Astrocyte of the spinal cord (primary cell): ENCODE measurements around the gene GRAMD2B.

ENCODE experiments used
- DNase-seq: peaks from one replicate; pipeline ENCODE4 v3.0.0; 2011; ENCODE audit warnings: low read depth, low spot score
- H3K4me3 ChIP-seq: 2 replicates; pipeline ENCODE4 v1.5.1; 2011; ENCODE audit warnings: low read depth, mild to moderate bottlenecking, low read length, moderate library complexity
- in situ Hi-C: cut with HindIII; loops from 2 replicates; pipeline ENCODE4 v1.10.0; 2017; ENCODE audit warnings: low sequenced_read_pairs
- TF ChIP-seq, protein P1 (sequence below): IDR thresholded peaks from 2 replicates; pipeline ENCODE4 v1.5.1; 2012; ENCODE audit warnings: low read depth, mild to moderate bottlenecking, low read length, inconsistent platforms

GRAMD2B gene

DNA sequence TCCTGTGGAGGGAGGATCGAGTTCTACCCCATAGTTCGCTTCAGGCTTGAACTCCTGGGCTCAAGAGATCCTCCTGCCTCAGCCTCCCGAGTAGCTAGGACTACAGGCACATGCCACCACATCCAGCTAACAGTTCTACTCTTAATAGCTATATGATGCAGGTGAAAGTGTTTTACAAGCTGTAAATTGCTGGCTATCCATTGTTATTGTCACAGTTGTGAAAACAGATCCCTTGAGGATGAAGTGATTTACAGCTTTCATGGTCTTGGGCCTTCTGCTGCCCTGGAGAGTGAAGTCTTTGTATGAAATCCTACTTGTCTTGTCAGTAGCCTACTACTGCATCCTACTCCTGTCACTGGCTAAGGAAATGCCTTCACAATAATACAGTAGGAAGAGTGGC lies 48.0 kb downstream of the GRAMD2B start:
- H3K4me3 ChIP-seq, result no peak overlapping the region
- no peak for DNase-seq
- TF ChIP-seq, protein P1, sequence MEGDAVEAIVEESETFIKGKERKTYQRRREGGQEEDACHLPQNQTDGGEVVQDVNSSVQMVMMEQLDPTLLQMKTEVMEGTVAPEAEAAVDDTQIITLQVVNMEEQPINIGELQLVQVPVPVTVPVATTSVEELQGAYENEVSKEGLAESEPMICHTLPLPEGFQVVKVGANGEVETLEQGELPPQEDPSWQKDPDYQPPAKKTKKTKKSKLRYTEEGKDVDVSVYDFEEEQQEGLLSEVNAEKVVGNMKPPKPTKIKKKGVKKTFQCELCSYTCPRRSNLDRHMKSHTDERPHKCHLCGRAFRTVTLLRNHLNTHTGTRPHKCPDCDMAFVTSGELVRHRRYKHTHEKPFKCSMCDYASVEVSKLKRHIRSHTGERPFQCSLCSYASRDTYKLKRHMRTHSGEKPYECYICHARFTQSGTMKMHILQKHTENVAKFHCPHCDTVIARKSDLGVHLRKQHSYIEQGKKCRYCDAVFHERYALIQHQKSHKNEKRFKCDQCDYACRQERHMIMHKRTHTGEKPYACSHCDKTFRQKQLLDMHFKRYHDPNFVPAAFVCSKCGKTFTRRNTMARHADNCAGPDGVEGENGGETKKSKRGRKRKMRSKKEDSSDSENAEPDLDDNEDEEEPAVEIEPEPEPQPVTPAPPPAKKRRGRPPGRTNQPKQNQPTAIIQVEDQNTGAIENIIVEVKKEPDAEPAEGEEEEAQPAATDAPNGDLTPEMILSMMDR, result no peak
- in situ Hi-C loops, result no loop called here

DNA sequence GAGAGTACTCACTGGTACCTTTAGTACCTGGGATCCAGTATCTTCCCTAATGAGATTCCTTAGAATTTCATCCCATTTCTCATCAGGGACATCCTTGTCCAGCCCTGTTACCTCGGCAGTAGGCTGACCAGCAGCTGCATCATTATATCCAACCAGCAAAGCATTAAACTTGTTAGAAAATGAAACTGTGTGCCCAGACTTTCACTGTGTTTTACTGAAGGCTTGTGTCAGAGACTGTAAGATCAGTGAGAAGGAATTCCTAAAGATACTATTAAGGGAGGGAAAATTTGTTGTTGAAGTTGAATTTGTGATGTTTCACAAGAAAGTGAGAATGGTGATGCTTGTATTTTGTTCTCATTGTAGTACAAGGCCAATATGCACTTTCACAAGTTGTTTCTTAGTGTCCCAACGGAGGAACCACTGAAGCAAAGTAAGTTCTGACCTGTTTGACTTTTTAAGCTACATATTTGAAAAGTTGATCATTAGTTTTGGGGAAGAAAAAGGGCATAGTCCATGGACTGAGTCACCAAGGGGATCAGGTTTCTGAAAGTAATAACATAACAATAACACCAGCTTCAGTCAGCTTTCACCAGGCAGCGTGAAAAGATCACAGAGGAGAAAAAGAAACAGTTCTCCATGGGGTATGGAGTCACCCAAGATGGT lies 48.8 kb downstream of the GRAMD2B start:
- in situ Hi-C loops, result no loop called here
- H3K4me3 ChIP-seq, result no peak overlapping the region
- DNase-seq, result peak; percentile 87
- TF ChIP-seq, protein P1, result no peak

DNA sequence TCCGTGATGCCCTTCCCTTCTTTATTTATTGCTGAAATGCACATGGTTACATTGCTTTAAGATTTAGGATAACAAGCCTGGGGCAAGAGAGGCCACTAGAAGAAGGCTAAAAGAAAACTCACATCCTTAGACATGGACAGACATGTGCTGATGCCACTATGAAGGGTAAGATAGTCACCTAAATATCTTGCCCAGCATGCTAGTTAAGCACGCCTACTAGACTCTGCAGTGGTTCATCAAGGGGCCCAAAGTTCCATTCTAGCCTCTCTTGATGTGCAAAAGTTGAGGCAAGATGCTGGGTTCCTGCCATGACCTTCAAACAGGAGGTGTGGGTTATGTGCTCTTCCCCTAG lies 49.3 kb downstream of the GRAMD2B start:
- in situ Hi-C loops, result no loop called here
- H3K4me3 ChIP-seq, result no peak overlapping the region
- TF ChIP-seq, protein P1, result no peak

DNA sequence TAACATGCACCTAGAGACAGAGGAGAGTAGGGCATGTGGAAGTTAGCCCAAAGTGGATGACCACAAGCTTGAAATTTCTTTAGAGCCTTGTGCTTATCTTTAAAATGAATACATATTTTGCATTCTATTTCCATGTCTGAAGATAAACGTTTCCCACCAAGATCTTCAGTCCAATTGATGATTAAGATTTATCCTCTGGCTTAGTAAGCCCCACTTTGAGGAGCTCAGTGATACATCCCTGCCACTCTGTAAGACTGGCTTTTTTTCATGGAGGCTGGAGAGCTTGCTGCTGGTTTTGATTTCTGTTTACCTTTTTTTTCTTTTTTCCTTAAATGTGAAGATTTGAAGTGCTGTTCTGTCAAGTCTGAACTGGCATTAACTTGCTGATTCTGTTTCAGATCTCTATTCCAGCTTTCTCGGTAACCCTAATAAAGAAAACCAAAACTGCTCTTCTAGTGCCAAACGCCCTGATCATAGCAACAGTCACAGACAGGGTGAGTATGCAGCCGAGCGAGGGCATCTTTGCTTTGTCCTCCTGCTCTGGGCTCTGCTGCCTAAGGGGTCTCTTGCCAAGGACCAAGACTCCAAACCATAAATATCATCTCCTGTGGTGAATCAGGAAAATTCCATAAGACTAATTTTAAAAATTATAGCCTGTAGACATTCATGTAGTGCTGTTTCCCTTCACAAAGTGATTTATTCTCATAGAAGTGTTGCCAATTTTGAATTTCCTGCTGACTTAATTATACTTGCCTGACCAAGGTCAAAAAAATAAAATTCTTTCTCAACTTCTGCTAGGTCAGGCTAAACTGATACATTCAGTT lies 54.3 kb downstream of the GRAMD2B start:
- in situ Hi-C loops, result no loop called here
- peak; percentile 43 for DNase-seq
- TF ChIP-seq, protein P1, result no peak
- H3K4me3 ChIP-seq, result no peak overlapping the region

More for the DNA sequence above, 49.3 kb downstream of the GRAMD2B start:
- no peak for DNase-seq

DNA sequence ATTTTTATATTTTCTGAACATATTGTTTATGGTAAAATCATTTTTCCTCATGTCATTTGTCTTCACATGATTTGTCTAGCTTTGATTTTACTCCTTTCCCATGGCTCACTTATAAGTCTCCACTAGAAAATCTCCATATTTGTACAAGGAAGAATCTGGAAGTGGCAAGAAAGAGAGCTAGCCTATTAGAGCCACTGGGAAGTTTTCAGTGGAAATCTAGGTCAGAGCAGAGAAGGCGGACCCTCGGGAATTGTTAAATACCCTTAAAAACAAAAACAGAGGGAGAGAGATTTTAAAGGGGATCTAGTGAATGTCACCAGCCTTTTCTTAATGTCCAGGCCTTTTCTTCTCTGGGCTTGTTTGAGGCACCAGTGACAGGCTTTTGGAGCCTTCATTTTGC lies 56.6 kb downstream of the GRAMD2B start:
- TF ChIP-seq, protein P1, result no peak
- DNase-seq, result no peak
- in situ Hi-C loops, result no loop called here
- H3K4me3 ChIP-seq, result no peak overlapping the region

DNA sequence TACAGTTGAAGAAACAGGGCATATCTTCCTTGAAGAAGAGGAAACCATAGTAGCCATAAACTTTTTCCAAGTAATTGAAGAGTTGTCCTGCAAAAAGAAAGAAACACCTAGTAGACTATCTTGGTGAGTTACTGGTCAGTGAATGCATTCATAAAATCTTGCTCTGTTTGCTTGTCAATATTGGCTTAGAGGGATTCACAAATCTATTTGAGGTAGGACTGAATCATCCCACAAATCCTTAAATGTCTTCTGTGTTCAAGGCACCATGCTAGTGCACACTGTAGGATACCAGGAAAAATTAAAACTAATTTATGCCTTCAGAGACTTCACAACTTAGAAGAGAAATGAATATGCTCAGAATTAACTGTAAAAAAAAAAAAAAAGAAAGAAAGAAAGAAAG lies 57.6 kb downstream of the GRAMD2B start:
- TF ChIP-seq, protein P1, result no peak
- DNase-seq, result no peak
- in situ Hi-C loops, result no loop called here
- H3K4me3 ChIP-seq, result no peak overlapping the region
